GM12891 (cell line): ENCODE data around the gene GATAD2A.

ENCODE experiments used
- POLR2A ChIP-seq: IDR thresholded peaks from 2 replicates; pipeline ENCODE4 v1.6.1; 2011; ENCODE audit warnings: low read depth, low read length, control low read depth
- TAF1 ChIP-seq: IDR thresholded peaks from 2 replicates; pipeline ENCODE4 v1.6.1; 2011; ENCODE audit warnings: low read depth, low read length, control low read depth

DNA sequence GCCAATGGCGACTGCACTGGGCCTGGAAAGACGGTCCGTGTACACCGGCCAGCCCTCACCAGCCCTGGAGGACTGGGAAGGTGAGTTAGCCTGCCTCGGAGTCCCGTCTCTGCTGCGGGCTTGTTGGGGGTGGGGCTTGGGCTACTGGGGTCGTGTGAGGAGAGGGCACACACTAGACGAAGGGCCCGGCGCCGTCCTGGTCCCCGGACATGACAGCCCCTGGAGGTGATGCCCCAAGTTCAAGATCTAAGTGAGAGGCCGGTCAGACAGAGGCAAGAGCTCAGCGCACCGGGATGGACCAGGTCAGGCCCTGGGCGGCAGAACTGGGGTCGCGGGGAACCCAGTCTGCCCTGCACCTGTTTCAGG is 134.2 kb downstream of the GATAD2A start:
- no peak for TF ChIP-seq TAF1
- no peak for TF ChIP-seq POLR2A
